Endothelial cell of umbilical vein (primary cell): ENCODE data around the gene WDR43. TPM values are rescaled to one million over a fixed set of nuclear protein-coding genes. Genes with fewer than 3 reads are reported as not detected.

ENCODE experiments used
- BruUV-seq: library from RNA; stranded (reverse); fragments of 400-500 nt; replicated peaks from 2 replicates; lab custom pipeline; 2021; lab: Mats Ljungman, UMichigan
- CTCF ChIA-PET: fragments of 300-600, 350-600 bp; sonication (Branson Sonifier 250); formaldehyde crosslinking; loops from one replicate; lab custom pipeline; 2021; ENCODE audit warnings: antibody characterized with exemption, inconsistent platforms; lab: Charles Lee
- POLR2A ChIA-PET: fragments of 300-600, 350-600 bp; sonication (Branson Sonifier 250); formaldehyde crosslinking; loops from one replicate; lab custom pipeline; 2021; ENCODE audit warnings: antibody characterized with exemption, inconsistent platforms; lab: Charles Lee
- DNase-seq: peaks from one replicate; pipeline ENCODE4 v3.0.0-alpha.2; 2011; ENCODE audit warnings: low read depth, low spot score
- FAIRE-seq: peaks from 2 replicates; lab custom pipeline; 2011; peaks lifted over from hg19 to GRCh38; lab: Jason Lieb, UNC
- H2AFZ ChIP-seq: 2 replicates; pipeline ENCODE4 v1.6.0; 2012; ENCODE audit warnings: low read depth, low read length, control low read depth, inconsistent platforms
- H3K27ac ChIP-seq: 2 replicates; pipeline ENCODE4 v1.5.1; 2011; ENCODE audit warnings: low read depth, mild to moderate bottlenecking, control low read depth, low read length, moderate library complexity; ENCODE audit not compliant: insufficient read depth
- H3K27me3 ChIP-seq, 2 experiments: 2 replicates each; pipeline versions ENCODE4 v1.6.0 to v1.6.1; 2011; ENCODE audit warnings: low read length in 2 of 2, mixed read lengths in 1 of 2; ENCODE audit not compliant: control insufficient read depth in 2 of 2, insufficient read depth in 2 of 2
- H3K36me3 ChIP-seq, 2 experiments: 2 replicates in 1 of 2; 3 replicates in 1 of 2; pipeline ENCODE4 v1.5.1; 2011; ENCODE audit warnings: low read length in 2 of 2, mild to moderate bottlenecking in 1 of 2, moderate library complexity in 1 of 2; ENCODE audit not compliant: control insufficient read depth in 2 of 2, insufficient read depth in 2 of 2; ENCODE audit errors: extremely low read depth in 1 of 2
- H3K4me1 ChIP-seq: 3 replicates; pipeline ENCODE4 v1.5.1; 2011; ENCODE audit warnings: mild to moderate bottlenecking, low read length; ENCODE audit not compliant: control insufficient read depth, insufficient read depth; ENCODE audit errors: extremely low read depth
- H3K4me2 ChIP-seq: 2 replicates; pipeline ENCODE4 v1.6.1; 2011; ENCODE audit warnings: low read length, control low read depth, mixed read lengths; ENCODE audit not compliant: insufficient read depth
- H3K4me3 ChIP-seq, 3 experiments: fragments of 200-600 bp in 1 of 3; sonication (generic), shearing (Covaris generic) in 1 of 3; replicated peaks in 1 of 3; 2 replicates each; pipeline ENCODE4 v1.5.1; 2011 to 2016; ENCODE audit warnings: control low read depth in 3 of 3, low read length in 3 of 3, mild to moderate bottlenecking in 2 of 3, inconsistent platforms in 1 of 3, low read depth in 1 of 3, moderate library complexity in 1 of 3; ENCODE audit not compliant: insufficient read depth in 1 of 3
- H3K79me2 ChIP-seq: 2 replicates; pipeline ENCODE4 v1.6.0; 2012; ENCODE audit warnings: low read length, inconsistent platforms; ENCODE audit not compliant: control insufficient read depth, insufficient read depth
- H3K9ac ChIP-seq: replicated peaks from 2 replicates; pipeline ENCODE3; 2011; ENCODE audit warnings: low read length, control low read depth; ENCODE audit not compliant: insufficient read depth; ENCODE audit errors: extremely low read depth
- H3K9me1 ChIP-seq: replicated peaks from 3 replicates; pipeline ENCODE4 v1.6.0; 2011; ENCODE audit warnings: mild to moderate bottlenecking, low read length; ENCODE audit not compliant: control insufficient read depth, insufficient read depth; ENCODE audit errors: extremely low read depth
- H3K9me3 ChIP-seq: replicated peaks from 2 replicates; pipeline ENCODE4 v1.5.1; 2012; ENCODE audit warnings: low read length, inconsistent platforms; ENCODE audit not compliant: control insufficient read depth, insufficient read depth
- H4K20me1 ChIP-seq: replicated peaks from 2 replicates; pipeline ENCODE3; 2011; ENCODE audit warnings: mild to moderate bottlenecking, low read length; ENCODE audit not compliant: control insufficient read depth, insufficient read depth; ENCODE audit errors: extremely low read depth
- EZH2 ChIP-seq: IDR thresholded peaks from 2 replicates; pipeline ENCODE4 v1.6.1; 2012; ENCODE audit warnings: borderline replicate concordance, low read depth, mild to moderate bottlenecking, moderate library complexity, low read length, inconsistent platforms; ENCODE audit not compliant: severe bottlenecking
- JUN ChIP-seq: IDR thresholded peaks from 2 replicates; pipeline ENCODE4 v1.6.1; 2011; ENCODE audit warnings: borderline replicate concordance, low read depth; ENCODE audit not compliant: insufficient read length, insufficient read depth
- POLR2A ChIP-seq: IDR thresholded peaks from 2 replicates; pipeline ENCODE4 v1.6.1; 2012; ENCODE audit warnings: low read depth, mild to moderate bottlenecking, control low read depth, low read length
- dilution Hi-C: fragments of 300-500 bp; cut with MboI; formaldehyde crosslinking; loops from one replicate; pipeline ENCODE4 v1.15.0; 2019; ENCODE audit warnings: low sequenced_read_pairs; ENCODE audit not compliant: extremely low pct_ligation_motif_present
- intact Hi-C: fragments of 100-400 bp; cut with micrococcal nuclease; formaldehyde crosslinking; loops from one replicate; pipeline ENCODE4 v1.10.0; 2022
- polyA plus RNA-seq, 4 experiments: library from polyadenylated mRNA; depleted of rRNA in 3 of 4; stranded (reverse) in 3 of 4; unstranded in 1 of 4; fragments of >200 nt; gene quantifications; 2 replicates each; pipeline versions ENCODE4 v1.2.1 to v1.2.3, GENCODE V29; 2011 to 2012; ENCODE audit warnings: missing spikeins in 1 of 4
- total RNA-seq: library from RNA; stranded (reverse); gene quantifications from 2 replicates; pipeline ENCODE4 v1.2.3, GENCODE V29; 2021
- TF ChIP-seq, protein P1 (sequence below), 2 donors: IDR thresholded peaks; 1 replicate in 1 of 2; 2 replicates in 1 of 2; pipeline ENCODE4 v1.5.1; 2011; ENCODE audit warnings: low read length in 2 of 2, mild to moderate bottlenecking in 2 of 2, moderate library complexity in 2 of 2, control low read depth in 1 of 2, inconsistent platforms in 1 of 2, low read depth in 1 of 2; ENCODE audit not compliant: insufficient read depth in 1 of 2; ENCODE audit errors: extremely low read depth in 1 of 2

WDR43 gene
- total and polyA plus RNA-seq, 2 donors (not counting 3 experiments of a cell fraction or from before 2014, with no cell fraction given) = 23.7 to 60.6 TPM

DNA sequence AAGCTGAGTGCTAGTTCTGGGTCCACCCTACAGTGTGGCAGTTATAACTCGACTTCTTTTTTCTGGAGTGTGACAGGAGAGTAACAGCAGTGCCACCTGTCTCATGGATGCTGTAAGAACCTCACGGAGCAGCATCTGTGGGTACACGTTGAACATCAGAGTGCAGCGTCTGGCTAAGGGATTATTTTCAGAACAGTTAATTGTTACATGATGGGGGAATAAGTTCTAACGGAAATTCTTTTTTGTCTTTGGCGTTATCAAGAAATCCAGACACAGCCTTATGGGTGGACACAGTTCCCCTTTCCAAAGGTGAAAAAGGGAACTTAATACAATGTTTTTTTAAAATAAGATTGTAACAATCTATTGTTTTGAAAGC is 58.4 kb downstream of the WDR43 start:
- Histone ChIP-seq H3K4me1 (peaks cover 3% of the 10 kb centered on the region), H3K36me3 (peaks cover 4 to 12% of the 10 kb centered on the region in 2 experiments), H3K9ac (no peak overlapping the region), H4K20me1 (peaks cover 2% of the 10 kb centered on the region), H3K4me3 (no peak overlapping the region), H3K4me2 (no peak overlapping the region), H3K27me3 (no peaks in the 10 kb centered on the region), H3K9me1 (no peaks in the 10 kb centered on the region), H3K27ac (no peak overlapping the region), H3K79me2 (no peaks in the 10 kb centered on the region), H3K9me3 (no peaks in the 10 kb centered on the region), H2AFZ (no peak overlapping the region)
- BruUV-seq = no TSS peak
- ChIA-PET CTCF (no interaction called here), POLR2A (no interaction called here)
- DNase-seq (peak; percentile 60), FAIRE-seq (no peak)
- dilution Hi-C loops = no loop called here
- TF ChIP-seq, protein P1, sequence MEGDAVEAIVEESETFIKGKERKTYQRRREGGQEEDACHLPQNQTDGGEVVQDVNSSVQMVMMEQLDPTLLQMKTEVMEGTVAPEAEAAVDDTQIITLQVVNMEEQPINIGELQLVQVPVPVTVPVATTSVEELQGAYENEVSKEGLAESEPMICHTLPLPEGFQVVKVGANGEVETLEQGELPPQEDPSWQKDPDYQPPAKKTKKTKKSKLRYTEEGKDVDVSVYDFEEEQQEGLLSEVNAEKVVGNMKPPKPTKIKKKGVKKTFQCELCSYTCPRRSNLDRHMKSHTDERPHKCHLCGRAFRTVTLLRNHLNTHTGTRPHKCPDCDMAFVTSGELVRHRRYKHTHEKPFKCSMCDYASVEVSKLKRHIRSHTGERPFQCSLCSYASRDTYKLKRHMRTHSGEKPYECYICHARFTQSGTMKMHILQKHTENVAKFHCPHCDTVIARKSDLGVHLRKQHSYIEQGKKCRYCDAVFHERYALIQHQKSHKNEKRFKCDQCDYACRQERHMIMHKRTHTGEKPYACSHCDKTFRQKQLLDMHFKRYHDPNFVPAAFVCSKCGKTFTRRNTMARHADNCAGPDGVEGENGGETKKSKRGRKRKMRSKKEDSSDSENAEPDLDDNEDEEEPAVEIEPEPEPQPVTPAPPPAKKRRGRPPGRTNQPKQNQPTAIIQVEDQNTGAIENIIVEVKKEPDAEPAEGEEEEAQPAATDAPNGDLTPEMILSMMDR (IDR thresholded peaks at IDR 0.05; ENCODE audit: extremely low read depth in 1 of 2, insufficient read depth in 1 of 2, low read depth in 1 of 2, low read length in 2 of 2) = peak in 1 of 2 donors; percentile 11
- no peak for TF ChIP-seq POLR2A
- intact Hi-C loops = no loop called here

DNA sequence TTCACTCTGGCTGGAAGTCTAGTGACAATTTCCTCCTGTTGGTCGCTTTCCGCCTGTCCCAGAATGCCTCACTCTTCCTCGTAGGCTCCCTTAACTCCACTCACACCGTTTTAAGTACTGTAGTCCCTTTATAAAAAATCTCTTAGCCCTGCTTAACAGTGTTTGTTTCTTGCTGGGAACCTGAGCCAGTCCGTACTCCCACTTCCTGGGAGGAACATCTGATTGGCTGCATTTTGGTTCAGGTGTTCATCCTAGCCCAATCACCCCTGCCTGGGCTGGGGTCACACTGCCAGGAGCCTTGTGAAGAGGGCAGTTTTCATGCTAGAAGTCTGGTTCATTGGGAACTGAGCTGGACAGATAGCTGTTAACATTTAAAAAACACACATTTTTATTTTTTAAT is 61.0 kb downstream of the WDR43 start:
- Histone ChIP-seq H3K4me3 (no peak overlapping the region), H3K4me2 (no peak overlapping the region), H3K9ac (no peak overlapping the region), H2AFZ (no peak overlapping the region), H3K9me1 (no peaks in the 10 kb centered on the region), H3K4me1 (peaks cover 3% of the 10 kb centered on the region), H3K27ac (no peak overlapping the region), H4K20me1 (no peaks in the 10 kb centered on the region), H3K27me3 (no peaks in the 10 kb centered on the region), H3K36me3 (no peaks in the 10 kb centered on the region), H3K79me2 (no peaks in the 10 kb centered on the region), H3K9me3 (no peaks in the 10 kb centered on the region)
- dilution Hi-C loops = no loop called here
- DNase-seq = no peak
- intact Hi-C loops = no loop called here
- TF ChIP-seq EZH2 (no peak), JUN (no peak)
- POLR2A ChIA-PET = no interaction called here
- FAIRE-seq = no peak
- no TSS peak for BruUV-seq
- CTCF ChIA-PET = interaction anchor here (0.8 to 1.7 kb wide), 4 partner anchors 229 to 1117 kb away, joined by 3 to 7 read pairs (median 4); no protein-coding TSS in a partner anchor
